Measurements from ENCODE around the gene CRYBG2.
A peak's percentile ranks its signal among the peaks of the same experiment; 100 is the strongest.

The CRYBG2 gene

DNA sequence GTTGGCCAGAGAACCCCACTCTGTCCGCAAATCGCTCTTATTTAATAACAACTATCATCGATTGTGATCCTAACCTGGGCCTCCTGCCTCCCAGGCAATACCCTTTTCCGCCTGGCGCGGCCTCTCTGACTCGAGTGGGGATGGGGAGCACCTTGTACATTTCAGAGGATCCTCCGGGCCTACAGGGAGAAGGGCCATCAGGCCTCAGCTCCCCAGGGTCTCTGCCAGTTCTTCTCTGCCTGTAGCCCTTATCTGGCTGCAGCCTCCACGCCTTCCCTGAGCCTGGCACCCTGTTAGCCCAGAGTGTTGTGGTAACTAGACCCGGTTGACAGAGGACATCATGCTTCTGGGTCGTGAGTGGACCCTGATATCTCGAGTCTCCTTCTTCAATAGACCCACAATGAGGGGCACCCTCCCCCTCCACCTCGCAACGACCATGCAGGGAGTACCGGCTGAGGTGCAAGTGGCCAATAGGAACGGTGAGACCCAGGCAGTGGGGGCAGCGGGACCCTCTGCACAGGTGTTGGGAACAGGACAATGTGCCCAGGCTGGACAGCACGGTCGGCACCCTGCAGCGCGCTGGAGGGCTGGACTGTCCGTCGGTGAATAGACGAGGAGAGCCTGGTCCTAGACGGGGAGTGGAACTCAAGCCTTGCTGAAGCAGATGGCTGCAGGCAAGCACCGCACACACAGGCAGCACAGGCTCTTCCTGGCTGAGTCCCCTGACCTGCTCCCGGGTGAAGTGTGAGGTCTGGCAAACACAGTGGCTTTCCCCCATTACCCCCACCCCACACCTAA lies 7.1 kb upstream of the CRYBG2 start:
- no peak for TF ChIP-seq POU2F2 (IDR thresholded peaks at IDR 0.05; ENCODE audit: low read depth, low read length)
- no peak for TF ChIP-seq TAF1 (IDR thresholded peaks at IDR 0.05; ENCODE audit: low read depth, low read length)
- TF ChIP-seq PAX5 (IDR thresholded peaks at IDR 0.05; ENCODE audit: insufficient read depth, low read length, severe bottlenecking), result no peak
- TF ChIP-seq SPI1 (IDR thresholded peaks at IDR 0.05; ENCODE audit: low read depth, low read length), result no peak
- no peak for TF ChIP-seq POLR2AphosphoS5 (IDR thresholded peaks at IDR 0.05; ENCODE audit: low read depth, low read length)
- no peak for TF ChIP-seq POLR2A (IDR thresholded peaks at IDR 0.05; ENCODE audit: low read depth, low read length)
- DNase-seq (ENCODE audit: insufficient read length, low spot score) (no peak), FAIRE-seq (no peak)

DNA sequence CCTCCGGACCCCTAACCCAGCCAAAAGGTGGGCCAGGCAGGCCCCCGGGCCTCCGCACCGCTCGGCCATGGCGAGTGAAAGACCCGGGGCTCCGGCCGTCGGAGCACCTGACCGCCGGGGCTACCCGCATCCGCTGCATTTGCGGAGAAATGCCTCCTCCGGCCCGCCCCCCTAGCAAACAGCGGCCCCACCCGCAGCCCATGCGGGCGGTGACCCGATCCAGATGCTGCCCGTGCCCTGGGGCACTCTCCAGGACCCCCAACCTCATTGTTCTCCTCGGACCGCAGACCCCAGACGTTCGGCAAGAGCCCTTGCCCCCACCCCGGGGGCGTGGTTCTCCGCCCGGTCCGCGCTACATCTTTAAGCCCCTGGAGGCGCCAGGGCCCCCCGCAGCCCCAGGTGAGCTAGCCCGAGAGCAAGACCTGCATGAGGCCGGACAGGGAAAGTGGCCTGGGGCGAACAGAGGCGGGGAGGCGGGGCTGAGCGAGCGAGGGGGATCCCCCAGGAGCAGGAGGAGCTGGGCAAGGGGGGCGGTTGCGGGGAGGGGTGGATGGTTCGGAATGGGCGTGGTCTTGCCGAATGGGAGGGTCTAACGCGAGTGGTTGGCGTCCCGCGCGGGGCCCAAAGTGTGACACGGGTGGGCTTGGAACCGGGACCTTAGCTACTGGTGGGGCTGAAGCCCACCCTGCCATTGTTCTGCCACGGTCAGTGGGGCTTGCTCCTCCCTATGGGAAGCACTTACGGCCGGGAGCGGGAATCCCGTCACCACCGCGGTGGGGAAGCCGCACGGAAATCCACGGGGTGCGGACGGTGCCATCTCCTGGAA lies 6.3 kb upstream of the CRYBG2 start:
- peak; percentile 53 for DNase-seq (ENCODE audit: insufficient read length, low spot score)

DNA sequence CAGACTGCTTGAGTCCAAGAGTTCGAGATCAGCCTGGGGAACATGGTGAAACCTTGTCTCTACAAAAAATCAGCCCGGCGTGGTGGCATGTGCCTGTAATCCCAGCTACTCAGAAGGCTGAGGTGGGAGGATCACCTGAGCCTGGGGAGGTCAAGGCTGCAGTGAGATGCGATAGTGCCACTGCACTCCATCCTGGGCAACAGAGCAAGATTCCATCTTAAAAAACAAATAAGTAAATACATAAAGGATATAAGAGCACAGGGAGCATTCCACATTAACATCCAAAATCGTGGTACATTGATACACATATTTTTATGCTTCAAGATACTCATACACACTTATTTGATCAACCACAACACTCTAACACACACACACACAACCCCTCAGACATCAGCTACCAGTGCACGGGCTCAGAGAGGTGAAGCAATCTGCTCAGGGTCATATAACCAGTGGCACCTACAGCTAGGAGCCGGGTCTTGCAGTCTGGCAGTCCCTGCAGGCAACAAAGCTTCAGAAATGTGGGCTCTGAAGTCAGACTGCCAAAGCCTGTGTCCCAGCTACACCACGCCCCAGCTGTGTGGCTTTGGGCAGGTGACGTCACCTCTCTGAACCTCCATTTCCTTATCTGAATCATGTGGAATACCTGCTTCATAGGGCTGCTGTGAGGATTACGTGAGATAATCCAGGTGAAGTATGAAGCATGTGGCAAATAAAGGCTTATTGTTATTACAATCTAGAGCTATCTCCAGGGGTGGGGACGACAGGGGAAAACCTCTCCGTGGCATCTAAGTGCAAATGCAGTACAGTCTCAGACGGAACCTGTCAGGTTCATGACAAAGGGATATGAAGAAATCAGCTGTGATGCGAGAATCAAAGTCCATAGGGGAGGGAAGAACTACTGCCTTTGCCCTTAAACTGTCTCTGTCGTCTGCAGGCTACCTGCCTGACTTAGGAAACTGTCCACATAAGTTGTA lies 4.8 kb upstream of the CRYBG2 start:
- no peak for DNase-seq (ENCODE audit: insufficient read length, low spot score)
- TF ChIP-seq POU2F2 (IDR thresholded peaks at IDR 0.05; ENCODE audit: low read depth, low read length) (no peak), TAF1 (IDR thresholded peaks at IDR 0.05; ENCODE audit: low read depth, low read length) (no peak), SPI1 (IDR thresholded peaks at IDR 0.05; ENCODE audit: low read depth, low read length) (no peak), POLR2AphosphoS5 (IDR thresholded peaks at IDR 0.05; ENCODE audit: low read depth, low read length) (no peak), PAX5 (IDR thresholded peaks at IDR 0.05; ENCODE audit: insufficient read depth, low read length, severe bottlenecking) (no peak), POLR2A (IDR thresholded peaks at IDR 0.05; ENCODE audit: low read depth, low read length) (no peak)
- no peak for FAIRE-seq

More for the DNA sequence above, 6.3 kb upstream of the CRYBG2 start:
- FAIRE-seq, result no peak
- TF ChIP-seq POLR2AphosphoS5 (IDR thresholded peaks at IDR 0.05; ENCODE audit: low read depth, low read length) (no peak), PAX5 (IDR thresholded peaks at IDR 0.05; ENCODE audit: insufficient read depth, low read length, severe bottlenecking) (no peak), TAF1 (IDR thresholded peaks at IDR 0.05; ENCODE audit: low read depth, low read length) (no peak), POU2F2 (IDR thresholded peaks at IDR 0.05; ENCODE audit: low read depth, low read length) (no peak), SPI1 (IDR thresholded peaks at IDR 0.05; ENCODE audit: low read depth, low read length) (no peak), POLR2A (IDR thresholded peaks at IDR 0.05; ENCODE audit: low read depth, low read length) (no peak)

GRCh38 chr1:26357121-26357602 lies 3.2 kb upstream of the CRYBG2 start:
- DNase-seq (ENCODE audit: insufficient read length, low spot score) (no peak), FAIRE-seq (no peak)
- no peak for TF ChIP-seq SPI1 (IDR thresholded peaks at IDR 0.05; ENCODE audit: low read depth, low read length)
- no peak for TF ChIP-seq TAF1 (IDR thresholded peaks at IDR 0.05; ENCODE audit: low read depth, low read length)
- TF ChIP-seq POLR2AphosphoS5 (IDR thresholded peaks at IDR 0.05; ENCODE audit: low read depth, low read length), result no peak
- no peak for TF ChIP-seq POLR2A (IDR thresholded peaks at IDR 0.05; ENCODE audit: low read depth, low read length)
- no peak for TF ChIP-seq PAX5 (IDR thresholded peaks at IDR 0.05; ENCODE audit: insufficient read depth, low read length, severe bottlenecking)
- no peak for TF ChIP-seq POU2F2 (IDR thresholded peaks at IDR 0.05; ENCODE audit: low read depth, low read length)

DNA sequence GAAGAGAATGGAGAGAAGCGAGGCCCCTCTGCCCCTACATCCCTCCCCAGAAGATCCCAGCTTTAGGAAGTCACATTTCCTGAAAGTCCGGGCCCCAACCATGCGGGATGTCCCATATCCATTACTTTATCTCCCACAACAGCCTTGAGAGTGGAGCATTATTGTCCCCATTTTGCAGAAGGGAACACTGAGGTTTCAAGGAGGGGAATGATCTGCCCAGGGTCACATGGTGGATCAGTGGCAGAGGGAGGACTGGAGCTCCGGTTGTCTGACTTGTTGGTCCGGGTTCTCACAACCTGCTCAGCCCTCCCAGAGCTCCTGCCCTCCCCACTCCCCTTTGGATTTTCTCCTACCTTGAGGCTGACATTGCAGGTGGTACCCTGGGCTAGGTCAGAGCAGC lies 2.2 kb upstream of the CRYBG2 start:
- FAIRE-seq, result no peak
- no peak for DNase-seq (ENCODE audit: insufficient read length, low spot score)
- TF ChIP-seq POU2F2 (IDR thresholded peaks at IDR 0.05; ENCODE audit: low read depth, low read length), result no peak
- no peak for TF ChIP-seq PAX5 (IDR thresholded peaks at IDR 0.05; ENCODE audit: insufficient read depth, low read length, severe bottlenecking)
- no peak for TF ChIP-seq TAF1 (IDR thresholded peaks at IDR 0.05; ENCODE audit: low read depth, low read length)
- no peak for TF ChIP-seq POLR2A (IDR thresholded peaks at IDR 0.05; ENCODE audit: low read depth, low read length)
- TF ChIP-seq POLR2AphosphoS5 (IDR thresholded peaks at IDR 0.05; ENCODE audit: low read depth, low read length), result no peak
- TF ChIP-seq SPI1 (IDR thresholded peaks at IDR 0.05; ENCODE audit: low read depth, low read length), result no peak

- FAIRE-seq (no peak), DNase-seq (ENCODE audit: insufficient read length, low spot score) (no peak)
- TF ChIP-seq POLR2A (IDR thresholded peaks at IDR 0.05; ENCODE audit: low read depth, low read length), result no peak
These were observed 1.0 kb upstream of the CRYBG2 start for GRCh38 chr1:26354972-26355371.

DNA sequence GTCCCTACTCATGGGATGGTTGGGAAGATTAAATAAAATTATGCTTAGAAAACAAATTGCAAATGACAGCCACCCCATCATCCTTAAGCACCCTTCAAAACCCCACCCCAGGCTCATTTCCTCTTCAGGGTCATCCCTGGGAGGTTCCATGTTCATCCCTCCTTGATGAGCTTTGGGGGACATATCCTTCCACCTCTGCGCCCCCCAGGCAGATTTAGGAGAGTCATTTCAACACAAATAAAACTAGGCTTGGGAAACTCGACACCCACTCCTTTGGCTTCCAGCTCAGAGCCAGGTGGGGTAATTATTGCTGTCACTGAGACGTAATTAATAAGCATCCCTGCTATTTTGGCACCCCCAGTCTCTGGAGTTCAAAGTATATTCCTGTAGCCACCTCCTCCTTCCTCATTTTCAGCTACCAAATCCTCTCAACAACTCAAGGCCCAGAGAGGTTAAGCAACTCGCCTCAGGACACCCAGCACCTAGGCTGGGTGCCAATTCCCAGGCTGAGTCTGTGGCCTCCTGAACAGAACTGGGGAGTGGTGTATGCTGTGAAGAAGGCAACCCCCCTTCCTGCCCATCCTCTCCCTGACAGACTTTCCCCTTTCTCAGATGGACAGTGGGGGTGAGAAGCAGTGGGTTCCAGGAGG lies 595 bp downstream of the CRYBG2 start:
- no peak for DNase-seq (ENCODE audit: insufficient read length, low spot score)
- TF ChIP-seq POLR2AphosphoS5 (IDR thresholded peaks at IDR 0.05; ENCODE audit: low read depth, low read length), result no peak
- no peak for TF ChIP-seq POLR2A (IDR thresholded peaks at IDR 0.05; ENCODE audit: low read depth, low read length)

GRCh38 chr1:26352338-26352679 lies 1.6 kb downstream of the CRYBG2 start:
- DNase-seq (ENCODE audit: insufficient read length, low spot score), result no peak
- FAIRE-seq, result no peak
- no peak for TF ChIP-seq POU2F2 (IDR thresholded peaks at IDR 0.05; ENCODE audit: low read depth, low read length)
- no peak for TF ChIP-seq PAX5 (IDR thresholded peaks at IDR 0.05; ENCODE audit: insufficient read depth, low read length, severe bottlenecking)
- TF ChIP-seq TAF1 (IDR thresholded peaks at IDR 0.05; ENCODE audit: low read depth, low read length), result no peak
- TF ChIP-seq POLR2AphosphoS5 (IDR thresholded peaks at IDR 0.05; ENCODE audit: low read depth, low read length), result no peak

More for the DNA sequence above, 595 bp downstream of the CRYBG2 start:
- FAIRE-seq, result no peak
